Muscle of back (tissue), 11 donors: ENCODE data around the gene SEC24B. TPM values are rescaled to one million over a fixed set of nuclear protein-coding genes. Genes with fewer than 3 reads are reported as not detected.
A peak's percentile ranks its signal among the peaks of the same experiment; 100 is the strongest.
"Not testable (repeated sequence)": the region's sequence is repeated elsewhere in the genome, so short reads cannot be mapped to it uniquely, and the experiment has no call there.

ENCODE experiments used
- DNase-seq, 3 donors: peaks; one replicate each; pipeline versions ENCODE4 v3.0.0 to v3.0.0-alpha.2; 2013
- polyA plus RNA-seq, 10 donors: library from polyadenylated mRNA; unstranded; fragments of 120-200 nt; gene quantifications; one replicate each; pipeline ENCODE4 v1.2.1, GENCODE V29; 2013; ENCODE audit not compliant: insufficient read length in 10 of 10

The SEC24B gene
- polyA plus RNA-seq, 10 donors, result 22.0 to 38.0 (median 27.2) TPM

GRCh38 chr4:109497511-109497910 is 63.9 kb downstream of the SEC24B start:
- DNase-seq, result no peak

GRCh38 chr4:109499513-109499912 is 65.9 kb downstream of the SEC24B start:
- DNase-seq, result no peak

GRCh38 chr4:109506890-109507289 is 73.3 kb downstream of the SEC24B start:
- DNase-seq, result no peak

GRCh38 chr4:109510687-109511086 is 77.1 kb downstream of the SEC24B start:
- no peak for DNase-seq

GRCh38 chr4:109511414-109511813 is 77.8 kb downstream of the SEC24B start:
- no peak for DNase-seq

- DNase-seq, result not testable (repeated sequence)
Measured at GRCh38 chr4:109513368-109513767, 79.8 kb downstream of the SEC24B start.

GRCh38 chr4:109532182-109532581 is 98.6 kb downstream of the SEC24B start:
- DNase-seq, result no peak

- DNase-seq, result no peak
Measured at GRCh38 chr4:109545401-109545800, 111.8 kb downstream of the SEC24B start.

- no peak for DNase-seq
Measured at GRCh38 chr4:109547394-109547793, 113.8 kb downstream of the SEC24B start.

GRCh38 chr4:109548655-109549054 is 115.0 kb downstream of the SEC24B start:
- DNase-seq, result peak in 2 of 3 donors; percentile 9 to 63

- no peak for DNase-seq
Measured at GRCh38 chr4:109552237-109552636, 118.6 kb downstream of the SEC24B start.

- no peak for DNase-seq
Measured at GRCh38 chr4:109553130-109553529, 119.5 kb downstream of the SEC24B start.

GRCh38 chr4:109554971-109555370 is 121.4 kb downstream of the SEC24B start:
- DNase-seq, result no peak

GRCh38 chr4:109557433-109557832 is 123.8 kb downstream of the SEC24B start:
- DNase-seq, result no peak

GRCh38 chr4:109558095-109558494 is 124.5 kb downstream of the SEC24B start:
- not testable (repeated sequence) for DNase-seq

GRCh38 chr4:109559625-109559982 is 126.0 kb downstream of the SEC24B start:
- no peak for DNase-seq

GRCh38 chr4:109559983-109560686 is 126.5 kb downstream of the SEC24B start, which contains the start of gene MCUB:
MCUB (plus strand) TSS chr4:109560246; CDS start chr4:109560338, 92 bp downstream.
- DNase-seq, result peak; percentile 87 to 94 (median 89)

GRCh38 chr4:109560687-109561461 is 127.3 kb downstream of the SEC24B start:
- DNase-seq, result peak; percentile 51 to 83 (median 63)

- DNase-seq, result no peak
Measured at GRCh38 chr4:109562457-109563239, 129.0 kb downstream of the SEC24B start.

- no peak for DNase-seq
Measured at GRCh38 chr4:109571494-109571893, 137.9 kb downstream of the SEC24B start.

GRCh38 chr4:109572154-109572553 is 138.5 kb downstream of the SEC24B start:
- DNase-seq, result no peak

- DNase-seq, result peak in 2 of 3 donors; percentile 16 to 24
Measured at GRCh38 chr4:109574443-109574850, 140.8 kb downstream of the SEC24B start.
